Right cardiac atrium (tissue), 5 donors: ENCODE measurements around the gene F7. TPM values are rescaled to one million over a fixed set of nuclear protein-coding genes. Genes with fewer than 3 reads are reported as not detected.
"Not testable (repeated sequence)": the region's sequence is repeated elsewhere in the genome, so short reads cannot be mapped to it uniquely, and the experiment has no call there.

ENCODE experiments used
- ATAC-seq, 2 donors: fragments of 200-7000 bp; cut with Tn5 transposase; one replicate each; pipeline versions ENCODE4 v1.8.0 to v1.9.1; 2020; ENCODE audit warnings: moderate library complexity in 2 of 2, mild to moderate bottlenecking in 1 of 2
- DNase-seq, 3 donors: peaks; one replicate each; pipeline ENCODE4 v3.0.0-alpha.2; 2020
- H3K27ac ChIP-seq: one replicate; pipeline ENCODE4 v1.5.1; 2013; ENCODE audit warnings: mild to moderate bottlenecking, low read length, control low read depth, moderate library complexity
- H3K27me3 ChIP-seq: one replicate; pipeline ENCODE4 v1.6.1; 2013; ENCODE audit not compliant: control insufficient read depth, insufficient read depth
- H3K4me1 ChIP-seq: one replicate; pipeline ENCODE4 v1.6.1; 2013; ENCODE audit warnings: low read length; ENCODE audit not compliant: control insufficient read depth, insufficient read depth
- H3K4me3 ChIP-seq: one replicate; pipeline ENCODE4 v1.5.1; 2013; ENCODE audit warnings: low read length, control low read depth
- H3K9me3 ChIP-seq: one replicate; pipeline ENCODE4 v1.6.1; 2013; ENCODE audit warnings: low read length; ENCODE audit not compliant: control insufficient read depth
- WGBS: extraction: QIAGEN DNeasy Blood & Tissue Kit; methylation state at CpG from one replicate; pipeline ENCODE4 v1.1.7; 2013; 5-methylcytosine and 5-hydroxymethylcytosine counted together
- intact Hi-C, 4 donors: fragments of 100-400 bp; cut with DNase I; formaldehyde crosslinking; loops; one replicate each; pipeline versions ENCODE4 v1.11.0 to v1.14.0; 2022 to 2023
- polyA plus RNA-seq: library from polyadenylated mRNA; stranded (reverse); fragments of 200-250 nt; gene quantifications from one replicate; pipeline ENCODE4 v1.2.3, GENCODE V29; 2013
- total RNA-seq, 4 donors: library from RNA; stranded (reverse); fragmentation: NEBNext Ultra II Directional; extraction: Animal tissue kit (Norgen Biotek cat#: 25700); gene quantifications; one replicate each; pipeline ENCODE4 v1.2.1, GENCODE V29; 2021
- donor health status: healthy with polysubstance abuse.
- donor health status: DM: no; HTN: yes; CAD: no.
- donor health status: DM: no; HTN: no; CAD: no.
- donor health status: DM: no; HTN: yes; CAD: no; lungs with severe emphysema.
- donor health status: DM: yes; HTN: yes; CAD: no.

The F7 gene
- total and polyA plus RNA-seq, 5 donors: 0.24 to 0.64 (median 0.37) TPM; not detected in 1

GRCh38 chr13:113095146-113096051, 10.2 kb upstream of the F7 start:
- Histone ChIP-seq H3K4me1 (no peaks in the 10 kb centered on the region), H3K4me3 (no peak overlapping the region), H3K9me3 (no peaks in the 10 kb centered on the region), H3K27ac (no peak overlapping the region), H3K27me3 (no peaks in the 10 kb centered on the region)
- intact Hi-C loops: no loop called here
- DNase-seq (peak in 1 of 3 donors; percentile 37), ATAC-seq (no peak)
- WGBS: 89% methylated on average over 25 of the region's 25 CpGs

GRCh38 chr13:113096052-113096744, 9.4 kb upstream of the F7 start:
- ATAC-seq (peak in 1 of 2 donors; percentile 15), DNase-seq (peak in 1 of 3 donors; percentile 63)
- no peaks in the 10 kb centered on the region for H3K27me3 ChIP-seq
- 94% methylated on average over 61 of the region's 61 CpGs for WGBS
- intact Hi-C loops: no loop called here
- no peak overlapping the region for H3K4me3 ChIP-seq
- no peaks in the 10 kb centered on the region for H3K9me3 ChIP-seq
- no peaks in the 10 kb centered on the region for H3K4me1 ChIP-seq
- no peak overlapping the region for H3K27ac ChIP-seq

GRCh38 chr13:113096745-113097305, 8.8 kb upstream of the F7 start:
- no peaks in the 10 kb centered on the region for H3K27me3 ChIP-seq
- intact Hi-C loops: no loop called here
- no peaks in the 10 kb centered on the region for H3K4me1 ChIP-seq
- H3K9me3 ChIP-seq: no peaks in the 10 kb centered on the region
- ATAC-seq: peak in 1 of 2 donors; percentile 14
- peak in 1 of 3 donors; percentile 58 for DNase-seq
- 92% methylated on average over 52 of the region's 52 CpGs for WGBS
- no peak overlapping the region for H3K27ac ChIP-seq
- H3K4me3 ChIP-seq: no peak overlapping the region

GRCh38 chr13:113097651-113098050, 7.9 kb upstream of the F7 start:
- 90% methylated on average over 7 of the region's 7 CpGs for WGBS
- no peaks in the 10 kb centered on the region for H3K9me3 ChIP-seq
- ATAC-seq (no peak), DNase-seq (no peak)
- intact Hi-C loops: no loop called here
- no peaks in the 10 kb centered on the region for H3K4me1 ChIP-seq
- H3K4me3 ChIP-seq: no peak overlapping the region
- no peak overlapping the region for H3K27ac ChIP-seq
- H3K27me3 ChIP-seq: no peaks in the 10 kb centered on the region

- ATAC-seq (no peak), DNase-seq (peak in 1 of 3 donors; percentile 21)
- Histone ChIP-seq H3K4me3 (no peak overlapping the region), H3K27me3 (no peaks in the 10 kb centered on the region), H3K27ac (no peak overlapping the region), H3K9me3 (no peaks in the 10 kb centered on the region), H3K4me1 (no peaks in the 10 kb centered on the region)
- WGBS: 76% methylated on average over 30 of the region's 30 CpGs
- intact Hi-C loops: no loop called here
Observed at GRCh38 chr13:113098162-113098732, 7.3 kb upstream of the F7 start.

- Histone ChIP-seq H3K9me3 (no peaks in the 10 kb centered on the region), H3K27me3 (no peaks in the 10 kb centered on the region), H3K27ac (no peak overlapping the region), H3K4me3 (no peak overlapping the region), H3K4me1 (no peaks in the 10 kb centered on the region)
- no peak for ATAC-seq
- DNase-seq: no peak
- intact Hi-C loops: no loop called here
- WGBS: 71% methylated on average over 11 of the region's 11 CpGs
Observed at GRCh38 chr13:113099142-113099541, 6.4 kb upstream of the F7 start.

GRCh38 chr13:113102302-113102701, 3.3 kb upstream of the F7 start:
- H3K27ac ChIP-seq, H3K27me3 ChIP-seq, intact Hi-C loops, H3K4me3 ChIP-seq, H3K9me3 ChIP-seq, H3K4me1 ChIP-seq: not testable (repeated sequence)
- ATAC-seq: peak in 1 of 2 donors; percentile 20
- DNase-seq: peak in 2 of 3 donors; percentile 22 to 30
- WGBS: 65% methylated on average over 10 of the region's 10 CpGs

- DNase-seq (no peak), ATAC-seq (peak in 1 of 2 donors; percentile 25)
- Histone ChIP-seq H3K9me3 (no peaks in the 10 kb centered on the region), H3K27me3 (no peaks in the 10 kb centered on the region), H3K4me3 (no peak overlapping the region), H3K4me1 (no peaks in the 10 kb centered on the region), H3K27ac (no peak overlapping the region)
- intact Hi-C loops: no loop called here
- 84% methylated on average over 12 of the region's 12 CpGs for WGBS
Observed at GRCh38 chr13:113102727-113103126, 2.9 kb upstream of the F7 start.

- ATAC-seq (peak; percentile 20 to 39), DNase-seq (peak in 1 of 3 donors; percentile 53)
- Histone ChIP-seq H3K4me1 (no peaks in the 10 kb centered on the region), H3K27me3 (no peaks in the 10 kb centered on the region), H3K27ac (no peak overlapping the region), H3K9me3 (no peaks in the 10 kb centered on the region), H3K4me3 (no peak overlapping the region)
- intact Hi-C loops: no loop called here
- WGBS: 68% methylated on average over 9 of the region's 9 CpGs
Observed at GRCh38 chr13:113103646-113104045, 1.9 kb upstream of the F7 start.

GRCh38 chr13:113105921-113106452, 396 bp downstream of the F7 start:
- ATAC-seq: no peak
- no peaks in the 10 kb centered on the region for H3K9me3 ChIP-seq
- H3K27me3 ChIP-seq: no peaks in the 10 kb centered on the region
- WGBS: 60% methylated on average over 16 of the region's 16 CpGs
- no peak overlapping the region for H3K27ac ChIP-seq
- H3K4me3 ChIP-seq: no peak overlapping the region
- intact Hi-C loops: no loop called here
- DNase-seq: peak in 1 of 3 donors; percentile 39
- H3K4me1 ChIP-seq: no peaks in the 10 kb centered on the region
